NCI-H1436 treated with DMSO at 0.1 percent for 48 hours (cell line): ENCODE data around the gene HOXC11.

ENCODE experiments used
- DNase-seq: peaks from one replicate; lab custom pipeline; 2025; lab: John Stamatoyannopoulos, UW

Gene HOXC11

DNA sequence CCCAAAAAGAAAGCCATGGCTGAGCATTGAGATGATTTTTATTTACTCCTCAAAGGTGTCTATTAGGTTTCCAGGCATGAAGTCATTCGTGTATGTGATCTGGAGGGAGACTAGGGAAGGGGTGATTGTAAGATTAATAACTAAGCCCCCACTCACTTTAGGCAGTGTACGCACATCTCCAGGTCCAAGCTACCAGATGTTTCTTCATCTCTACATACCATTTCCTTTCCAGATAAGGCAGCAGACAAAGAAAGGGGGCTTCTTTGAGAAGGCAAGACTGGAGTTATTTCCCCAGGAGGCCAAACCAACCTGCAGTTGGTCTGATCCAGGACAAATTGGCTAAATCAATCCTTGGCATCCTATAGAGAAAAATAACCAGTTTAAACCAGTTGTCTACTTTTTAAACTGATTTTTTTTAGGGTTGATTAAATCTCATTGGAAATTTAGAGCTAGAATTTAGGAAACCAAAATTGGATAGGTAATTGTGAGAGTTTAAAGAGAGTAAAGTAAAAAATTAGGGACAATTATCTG is 30.4 kb upstream of the HOXC11 start:
- no peak for DNase-seq

DNA sequence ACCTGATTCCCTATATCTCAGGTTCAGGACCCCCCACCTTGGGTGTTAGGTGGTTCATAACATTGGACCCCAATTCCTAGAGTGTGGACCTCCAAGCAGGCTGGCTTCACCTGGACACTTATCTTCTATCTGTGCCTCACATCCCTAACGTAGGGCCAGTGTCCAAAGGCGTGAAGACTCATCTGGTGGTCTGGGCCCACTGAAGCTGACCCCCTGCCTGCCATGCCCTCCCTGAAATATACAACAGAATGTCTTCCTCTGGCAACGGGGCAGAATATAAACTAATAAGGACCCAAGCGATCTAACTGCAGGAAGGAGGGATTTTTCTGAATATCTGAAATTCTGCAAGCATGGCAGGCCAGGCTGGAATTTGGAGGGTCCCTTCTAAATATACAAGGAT is 28.7 kb upstream of the HOXC11 start:
- DNase-seq: no peak

DNA sequence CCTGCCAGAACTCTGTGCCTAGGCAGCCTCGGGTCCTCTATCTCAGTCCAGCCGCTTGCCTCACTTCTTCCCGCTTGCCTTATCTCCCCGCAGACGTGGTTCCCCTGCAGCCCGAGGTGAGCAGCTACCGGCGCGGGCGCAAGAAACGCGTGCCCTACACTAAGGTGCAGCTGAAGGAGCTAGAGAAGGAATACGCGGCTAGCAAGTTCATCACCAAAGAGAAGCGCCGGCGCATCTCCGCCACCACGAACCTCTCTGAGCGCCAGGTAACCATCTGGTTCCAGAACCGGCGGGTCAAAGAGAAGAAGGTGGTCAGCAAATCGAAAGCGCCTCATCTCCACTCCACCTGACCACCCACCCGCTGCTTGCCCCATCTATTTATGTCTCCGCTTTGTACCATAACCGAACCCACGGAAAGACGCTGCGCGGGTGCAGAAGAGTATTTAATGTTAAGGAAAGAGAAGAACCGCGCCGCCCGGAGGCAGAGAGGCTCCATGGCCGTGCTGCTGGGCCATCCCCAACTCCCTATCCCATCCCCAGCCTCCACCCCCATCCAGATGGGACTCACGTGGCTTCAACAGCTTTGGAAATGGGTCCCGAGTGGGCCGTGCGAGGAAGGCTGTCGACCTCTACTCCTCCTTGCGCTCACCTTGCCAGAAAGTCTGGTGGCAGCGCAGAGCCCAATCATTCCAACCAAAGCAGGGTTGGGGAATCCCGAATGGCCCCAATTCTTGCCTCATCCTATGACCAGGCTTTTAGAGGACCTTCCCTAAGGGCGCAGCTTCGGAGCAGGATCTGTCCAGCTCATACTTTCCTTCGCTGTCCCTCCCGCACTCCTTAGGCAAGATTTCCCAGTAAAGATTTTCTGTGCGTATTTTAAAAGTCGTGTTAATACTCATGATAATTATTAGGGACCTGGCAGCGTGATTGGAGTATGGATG is 27.7 kb upstream of the HOXC11 start:
- DNase-seq: no peak

DNA sequence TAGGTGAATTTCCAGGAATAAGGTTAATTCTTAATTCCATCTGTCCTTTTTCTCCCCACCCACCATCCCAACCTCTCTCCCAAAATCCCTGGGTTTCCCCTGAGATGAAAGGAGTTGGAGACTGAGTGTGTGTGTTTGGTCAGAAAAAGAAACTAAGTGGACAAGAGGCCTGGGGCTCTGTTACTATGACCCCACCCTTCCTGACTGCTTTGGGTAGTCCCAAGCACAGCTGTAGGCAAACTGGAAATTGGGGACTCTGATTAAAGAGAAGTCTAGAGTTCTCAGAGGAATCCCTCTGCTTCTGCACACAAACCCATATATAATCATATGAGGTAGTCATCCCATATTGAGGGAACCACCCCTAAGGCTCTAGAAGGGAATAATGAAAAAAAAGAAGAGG is 25.2 kb upstream of the HOXC11 start:
- DNase-seq: no peak

DNA sequence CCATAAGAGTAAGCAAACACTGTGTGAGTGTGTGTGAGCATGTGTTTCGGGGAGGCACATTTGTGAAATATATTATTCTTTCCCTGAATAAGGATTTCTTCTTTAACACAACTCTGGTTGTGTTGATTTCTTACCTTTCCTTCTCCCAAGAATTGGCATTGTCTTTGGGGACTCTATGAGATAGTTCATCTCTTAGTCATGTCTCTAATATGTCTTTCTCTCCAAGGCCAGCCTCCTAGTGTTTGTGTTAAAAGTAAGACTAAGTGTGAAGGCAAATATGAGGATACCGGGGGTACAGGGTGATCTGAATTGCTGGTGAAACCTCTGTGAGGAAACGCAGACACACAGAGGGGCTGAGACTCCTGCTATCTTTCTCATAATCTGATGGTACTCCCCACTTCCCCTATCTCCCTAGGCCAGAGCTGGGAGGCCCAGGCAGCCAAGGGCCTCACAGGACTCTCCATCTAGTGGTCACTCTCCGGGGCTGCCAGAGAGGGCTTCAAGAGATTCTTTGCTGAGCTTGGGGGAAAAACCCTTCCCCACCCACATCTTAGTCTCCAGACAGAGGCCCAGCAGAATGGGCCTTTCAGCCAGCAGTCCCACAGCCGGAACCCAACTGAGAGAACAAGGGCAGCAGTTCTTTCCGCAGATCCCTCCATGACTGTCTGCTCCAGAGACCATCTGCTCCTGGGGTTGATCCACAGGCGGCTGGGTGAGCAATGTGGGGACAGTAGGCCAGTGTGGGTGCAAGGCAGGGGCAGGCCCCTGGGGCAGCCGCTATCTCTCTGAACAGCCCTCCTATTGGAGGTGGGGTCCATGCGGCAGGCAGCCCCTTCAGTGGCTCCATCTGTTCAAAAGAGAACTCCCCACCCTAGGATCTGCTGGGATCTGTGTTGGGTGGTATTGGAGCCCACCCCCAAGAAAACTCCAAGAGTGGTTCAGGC is 24.0 kb upstream of the HOXC11 start:
- no peak for DNase-seq

DNA sequence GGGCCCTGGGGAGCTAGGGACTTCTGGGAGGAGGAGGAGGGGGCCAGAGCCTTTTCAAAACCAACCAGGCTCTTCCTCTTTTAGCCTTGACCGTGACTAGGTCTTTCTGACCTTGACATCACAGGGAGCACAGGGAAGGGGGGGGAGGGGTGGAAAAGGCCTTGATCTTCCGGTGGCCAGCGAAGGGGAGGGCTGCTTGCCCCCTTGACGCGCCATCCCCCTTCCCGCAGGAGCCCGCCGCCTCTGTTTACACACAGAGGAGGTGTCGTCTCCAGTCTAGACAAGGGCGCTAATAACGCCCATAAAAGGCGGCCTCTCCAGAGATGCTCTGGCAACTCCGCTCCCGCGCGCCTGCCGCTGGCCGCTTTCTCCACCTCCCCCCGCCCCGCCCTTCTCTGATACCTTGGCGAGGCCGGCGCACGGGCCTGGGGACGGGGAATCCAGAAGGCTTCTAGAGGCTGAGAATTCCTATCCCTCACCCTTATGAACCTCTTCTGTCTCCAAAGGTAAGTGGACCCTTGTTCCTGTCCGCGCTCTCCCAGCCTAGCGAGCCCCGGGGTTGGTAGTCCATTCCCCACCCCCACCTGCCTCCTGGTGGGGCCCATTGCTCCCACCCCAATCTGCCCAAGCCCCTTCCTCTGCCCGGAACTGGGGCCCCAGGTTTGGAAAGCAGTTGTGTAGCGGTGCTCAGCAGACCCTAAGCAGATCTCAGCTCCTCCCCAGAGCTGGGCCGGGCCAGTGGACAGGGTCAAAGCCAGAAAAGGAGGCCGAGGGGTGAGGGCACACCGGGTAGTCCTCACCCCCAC is 23.1 kb upstream of the HOXC11 start:
- DNase-seq: no peak

DNA sequence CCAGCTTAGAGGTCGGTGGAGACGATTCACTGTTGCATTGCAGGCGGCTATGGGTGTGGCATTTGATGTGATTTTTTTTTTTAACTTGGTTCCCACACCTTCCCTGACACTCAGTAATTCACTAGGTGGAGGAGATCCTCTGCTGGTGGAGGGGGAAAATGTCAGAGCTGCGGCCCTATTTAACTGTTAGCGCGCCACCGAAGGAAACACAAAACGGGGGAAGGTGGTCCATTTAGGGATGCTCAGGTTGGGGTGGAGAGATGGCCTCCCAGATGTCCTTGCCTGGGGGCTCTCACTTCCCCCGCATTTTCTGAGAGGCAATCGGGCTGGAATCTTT is 22.5 kb upstream of the HOXC11 start:
- no peak for DNase-seq

DNA sequence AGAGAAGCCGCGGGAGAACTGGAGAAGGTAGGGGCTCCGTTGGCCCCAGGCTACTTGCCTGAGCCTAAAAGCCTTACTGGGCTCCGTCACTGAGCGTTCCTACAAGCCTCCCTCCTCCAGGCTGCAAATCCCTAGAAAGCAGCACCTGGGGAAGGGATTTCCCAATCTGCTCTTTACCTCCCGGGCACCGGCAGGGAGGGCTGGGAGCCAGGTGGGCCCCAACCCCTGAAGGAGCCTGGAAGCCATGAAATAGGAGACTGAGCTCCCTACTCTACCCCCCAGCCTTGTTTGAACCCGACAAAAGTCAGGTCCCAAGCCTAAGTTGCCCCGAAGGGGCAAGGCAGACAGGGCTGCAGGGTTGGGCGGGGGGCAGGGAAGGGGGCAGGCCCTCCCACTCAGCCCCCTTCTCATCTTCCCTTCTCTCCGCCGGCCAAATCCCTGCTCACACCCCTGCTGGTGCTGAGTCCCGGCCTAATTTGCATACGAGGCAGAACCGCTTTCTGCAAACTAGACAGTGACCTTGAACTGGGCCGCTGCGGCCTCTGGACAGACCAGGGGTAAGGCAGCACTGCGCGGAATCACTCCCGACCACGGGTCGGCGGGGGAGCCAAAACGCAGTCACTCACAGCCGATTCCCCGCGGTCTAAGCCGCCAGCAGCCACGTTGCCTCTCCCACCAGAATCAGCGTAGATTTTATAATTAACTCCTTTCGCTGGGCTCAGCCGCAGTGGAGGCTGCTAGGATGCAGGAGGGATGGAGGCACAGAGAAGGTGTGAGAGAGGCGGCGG is 21.9 kb upstream of the HOXC11 start:
- no peak for DNase-seq

DNA sequence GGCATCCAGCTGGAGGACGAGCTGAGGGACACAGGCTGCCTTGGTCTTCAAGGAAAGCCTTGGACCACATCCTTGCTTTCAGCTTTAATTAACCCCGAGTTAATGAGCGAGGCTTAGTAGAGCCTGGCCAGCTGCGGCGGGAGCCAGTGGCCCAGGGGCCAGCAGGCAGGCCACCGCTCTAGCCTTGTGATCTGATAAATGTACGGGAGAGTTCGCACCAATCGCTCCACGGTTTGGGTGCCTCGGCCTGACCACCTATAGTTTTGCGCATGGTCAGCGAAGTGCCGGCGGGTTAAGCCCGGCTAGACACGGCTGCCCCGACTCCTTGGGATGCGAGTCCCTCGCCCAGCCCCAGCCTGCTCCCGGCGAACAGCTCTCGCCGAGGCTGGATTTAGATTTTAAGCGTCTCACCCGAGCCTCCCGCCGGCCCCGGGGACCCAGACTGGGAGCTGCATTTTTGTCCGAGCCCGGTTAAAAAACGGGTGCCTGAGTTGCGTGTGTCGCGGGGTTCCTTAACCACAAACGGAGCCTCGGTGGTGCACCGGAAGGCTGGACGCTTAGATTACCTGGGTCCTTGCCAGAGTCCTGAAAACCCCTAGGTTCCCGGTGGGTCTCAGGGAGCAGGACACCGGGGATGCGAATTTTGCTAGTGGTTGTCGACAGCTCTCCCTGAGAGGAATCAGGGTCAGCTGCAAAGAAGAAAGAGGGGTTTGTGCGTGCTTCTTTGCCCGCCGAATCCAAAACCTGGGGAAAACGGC is 21.2 kb upstream of the HOXC11 start:
- no peak for DNase-seq

DNA sequence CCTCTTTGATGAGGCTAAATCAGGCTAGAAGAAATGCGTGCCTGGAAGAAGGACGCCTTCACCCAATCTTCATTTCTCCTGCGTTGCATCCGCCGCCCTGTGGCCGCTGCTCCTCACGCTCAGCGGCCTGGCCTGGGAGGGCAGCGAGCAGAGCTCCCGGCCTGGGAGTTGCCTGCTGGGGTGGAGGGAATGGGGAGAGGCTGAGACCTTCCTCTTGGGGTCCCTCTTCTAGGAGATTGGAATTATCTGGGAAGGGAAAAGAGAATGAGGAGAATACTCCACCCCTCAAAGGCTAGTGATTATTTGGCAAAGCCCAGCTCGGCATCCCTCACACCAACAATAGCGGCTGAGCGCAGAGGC is 20.6 kb upstream of the HOXC11 start:
- no peak for DNase-seq

DNA sequence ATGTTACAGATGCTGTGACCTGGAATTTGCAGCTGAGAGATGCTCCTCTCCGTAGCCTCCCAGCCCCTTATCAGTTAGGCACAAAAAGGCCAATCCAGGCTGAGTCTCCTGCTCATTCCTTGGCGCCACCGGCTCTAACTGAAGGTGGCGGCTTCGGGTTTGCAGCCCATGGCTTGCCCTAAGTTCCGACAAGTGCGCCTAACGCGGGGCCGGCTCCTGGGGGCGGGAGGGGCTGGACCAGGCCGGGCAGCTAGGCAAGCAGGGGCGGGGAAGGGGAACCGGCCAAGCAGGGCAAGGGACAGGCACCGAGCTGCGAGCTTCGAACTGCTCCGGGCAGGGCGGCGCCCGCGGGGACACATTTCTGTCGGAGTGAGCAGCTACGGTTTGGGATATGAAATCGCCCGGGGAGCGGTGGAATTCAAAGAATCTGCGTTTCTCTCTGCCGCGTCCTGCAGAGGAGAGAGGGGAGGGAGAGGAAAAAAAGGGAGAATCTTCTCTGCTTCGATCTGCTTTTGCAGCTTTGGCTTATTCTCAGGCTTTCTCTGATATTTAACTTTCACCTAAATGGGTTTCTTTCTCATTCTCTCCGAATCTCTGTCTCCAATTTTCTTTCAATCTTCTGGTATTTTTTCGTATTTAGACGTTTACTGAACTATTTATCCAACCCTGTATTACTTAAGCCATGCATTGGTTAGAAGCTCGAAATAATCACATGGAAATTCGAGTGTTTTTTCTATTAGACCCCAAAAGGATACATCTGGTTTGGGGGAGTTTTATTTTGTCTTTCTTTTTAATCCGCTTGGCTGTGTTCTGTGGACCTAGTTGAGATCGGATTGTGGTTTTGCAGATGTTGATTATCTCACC is 19.8 kb upstream of the HOXC11 start:
- DNase-seq: no peak

DNA sequence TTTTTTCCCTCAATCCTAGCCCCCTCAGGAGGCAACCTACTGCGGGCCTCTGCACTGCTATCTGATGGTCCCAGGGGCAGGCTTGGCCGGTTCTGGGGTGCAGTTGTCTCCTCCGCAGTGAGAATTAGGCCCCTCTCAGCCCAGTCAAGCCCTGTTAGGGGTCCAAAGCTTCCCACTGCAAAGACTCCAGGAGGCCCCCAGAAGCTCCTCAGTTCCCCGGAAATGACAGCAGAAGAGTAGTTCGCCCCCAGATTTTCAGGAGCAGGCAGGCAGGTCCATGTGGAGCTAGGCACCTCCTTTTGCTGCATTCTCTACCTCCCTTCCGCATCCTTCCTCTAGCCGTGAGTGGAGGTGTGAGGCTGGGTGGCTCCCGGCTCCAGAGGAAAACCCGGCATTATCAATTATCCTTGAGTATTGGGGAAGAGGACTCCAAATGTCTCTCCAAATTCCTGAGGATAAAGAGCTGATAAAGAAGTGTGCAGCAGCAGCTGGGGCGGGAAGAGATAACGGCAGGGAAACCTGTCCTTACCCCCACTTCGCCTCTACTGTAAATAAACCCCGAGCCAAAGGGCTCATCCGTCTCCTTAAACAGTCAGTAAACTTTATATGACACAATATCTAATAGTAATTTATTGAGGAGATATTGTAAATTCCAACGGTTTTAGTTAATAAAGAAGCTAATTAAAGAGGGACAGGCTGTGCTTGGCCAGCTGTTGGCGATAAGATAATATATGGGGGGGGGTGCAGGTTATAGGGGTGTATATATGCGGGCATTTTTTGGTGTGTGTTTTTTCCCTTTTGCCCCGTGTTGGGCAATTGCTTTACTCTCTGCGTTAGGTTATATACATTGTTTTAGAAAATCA is 18.9 kb upstream of the HOXC11 start:
- DNase-seq: no peak

DNA sequence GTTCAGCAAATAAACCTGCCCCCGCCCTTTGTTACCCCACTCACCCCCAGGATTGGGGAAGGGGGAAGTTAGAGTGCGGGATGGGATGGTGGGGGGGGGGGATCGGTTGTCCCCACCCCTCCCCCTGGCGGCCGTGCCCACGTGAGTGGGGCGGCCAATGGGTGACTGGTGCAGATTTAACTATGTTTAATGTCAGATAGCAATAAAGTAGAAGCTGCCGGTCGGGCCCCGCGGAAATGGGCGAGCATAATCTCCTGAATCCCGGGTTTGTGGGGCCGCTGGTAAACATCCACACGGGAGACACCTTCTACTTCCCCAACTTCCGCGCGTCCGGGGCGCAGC is 18.3 kb upstream of the HOXC11 start, which contains the start of gene HOXC12:
Gene HOXC12 (plus strand): TSS at position 210 of the 342 bp plus-strand sequence. CDS start 27 bp downstream, at position 237.
- DNase-seq: no peak

DNA sequence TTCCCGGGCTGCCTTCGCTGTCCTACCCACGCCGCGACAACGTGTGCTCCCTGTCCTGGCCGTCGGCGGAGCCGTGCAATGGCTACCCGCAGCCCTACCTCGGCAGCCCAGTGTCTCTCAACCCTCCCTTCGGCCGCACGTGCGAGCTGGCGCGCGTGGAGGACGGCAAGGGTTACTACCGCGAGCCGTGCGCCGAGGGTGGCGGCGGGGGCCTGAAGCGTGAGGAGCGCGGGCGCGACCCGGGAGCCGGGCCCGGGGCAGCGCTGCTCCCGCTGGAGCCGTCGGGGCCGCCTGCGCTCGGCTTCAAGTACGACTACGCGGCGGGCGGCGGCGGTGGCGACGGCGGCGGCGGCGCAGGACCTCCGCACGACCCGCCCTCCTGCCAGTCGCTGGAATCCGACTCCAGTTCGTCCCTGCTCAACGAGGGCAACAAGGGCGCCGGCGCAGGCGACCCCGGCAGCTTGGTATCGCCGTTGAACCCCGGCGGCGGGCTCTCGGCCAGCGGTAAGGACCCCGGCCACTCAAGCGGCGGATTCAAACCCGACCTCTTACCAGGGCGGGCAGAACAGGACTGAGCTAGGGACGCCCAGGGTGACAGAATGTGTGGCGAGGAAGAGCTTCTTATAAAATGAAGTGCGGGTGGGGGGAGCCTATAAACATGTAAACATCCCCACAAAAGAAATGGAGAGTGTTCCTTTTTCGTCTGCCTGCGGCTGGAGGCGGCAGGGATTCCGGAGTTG is 17.7 kb upstream of the HOXC11 start:
- no peak for DNase-seq

DNA sequence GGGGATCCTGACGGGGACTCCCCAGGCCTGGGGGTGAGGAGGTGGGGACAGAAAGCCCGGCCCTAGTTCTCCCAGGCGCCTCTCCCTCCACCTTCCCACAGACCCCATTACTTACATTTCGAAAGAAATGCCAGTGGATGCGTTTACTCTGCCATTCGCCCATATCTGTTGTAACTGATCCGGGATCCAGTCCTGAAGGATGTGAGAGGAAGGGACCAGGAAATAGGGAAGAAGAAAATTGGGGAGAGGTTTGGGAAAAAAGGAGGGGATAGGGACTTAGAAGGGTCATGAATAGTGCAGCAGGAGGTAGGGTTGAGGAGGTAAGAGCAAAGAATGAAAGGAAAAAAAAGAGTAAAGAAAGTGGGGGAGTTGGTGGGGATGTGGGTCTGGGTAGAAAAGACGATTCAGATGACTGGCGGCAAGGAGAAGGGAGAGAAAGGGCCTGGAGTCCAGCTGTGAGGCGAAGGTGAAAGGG is 17.1 kb upstream of the HOXC11 start:
- no peak for DNase-seq

DNA sequence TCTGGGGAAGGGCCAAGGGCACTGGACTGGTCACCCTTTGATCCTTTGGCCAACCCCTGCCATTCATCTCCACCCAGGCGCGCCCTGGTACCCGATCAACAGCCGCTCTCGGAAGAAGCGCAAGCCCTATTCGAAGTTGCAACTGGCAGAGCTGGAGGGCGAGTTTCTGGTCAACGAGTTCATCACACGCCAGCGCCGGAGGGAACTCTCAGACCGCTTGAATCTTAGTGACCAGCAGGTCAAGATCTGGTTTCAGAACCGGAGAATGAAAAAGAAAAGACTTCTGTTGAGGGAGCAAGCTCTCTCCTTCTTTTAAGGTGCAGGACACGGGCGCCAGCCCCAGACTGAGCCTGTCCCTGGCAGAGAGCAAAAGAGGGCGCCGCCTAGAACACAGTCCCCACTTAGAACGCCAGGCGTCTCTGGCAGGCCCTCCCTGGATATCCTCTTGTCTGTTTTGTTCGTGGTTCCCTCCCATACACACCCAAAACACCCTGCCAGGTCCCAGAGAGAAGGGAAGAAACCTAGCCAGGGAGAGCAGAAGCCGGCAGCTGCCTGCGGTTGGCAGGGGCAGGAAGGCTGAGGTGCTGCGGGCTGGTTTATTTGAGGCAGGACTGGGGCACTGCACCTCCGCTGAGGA is 16.6 kb upstream of the HOXC11 start:
- no peak for DNase-seq

DNA sequence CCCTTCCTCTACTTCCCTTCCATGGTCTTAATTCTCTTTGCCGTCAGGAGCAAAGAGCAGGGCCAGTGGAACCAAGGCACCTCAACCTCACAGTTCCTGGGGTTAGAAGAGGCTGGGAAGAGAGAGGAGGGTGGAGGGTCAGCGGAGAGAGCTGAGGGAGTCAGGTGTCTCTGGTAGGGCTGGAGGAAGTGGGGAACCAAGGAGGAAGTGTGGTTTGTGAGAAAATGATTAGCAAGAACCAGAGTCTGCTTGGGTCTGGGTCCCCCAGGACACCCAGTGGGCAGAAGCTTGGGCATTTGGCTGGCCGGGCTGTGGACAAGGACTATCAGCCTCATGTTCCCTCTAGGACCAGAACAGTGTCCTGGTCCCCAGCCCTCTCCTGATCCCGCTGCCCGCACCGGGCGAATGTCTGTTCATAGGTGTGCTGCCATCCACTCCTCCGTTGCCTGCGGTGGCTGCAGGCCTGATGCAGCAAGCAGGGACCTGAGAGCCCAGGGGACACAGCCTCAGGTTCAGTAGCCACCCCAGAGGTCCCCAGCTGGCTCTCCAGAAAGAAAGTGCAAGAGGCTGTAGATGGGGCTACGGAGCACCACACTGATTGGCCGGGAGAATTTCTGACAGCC is 15.9 kb upstream of the HOXC11 start:
- DNase-seq: no peak
